Measurements from ENCODE around the gene PVR.
"Not testable (repeated sequence)": the region's sequence is repeated elsewhere in the genome, so short reads cannot be mapped to it uniquely, and the experiment has no call there.

The PVR gene

DNA sequence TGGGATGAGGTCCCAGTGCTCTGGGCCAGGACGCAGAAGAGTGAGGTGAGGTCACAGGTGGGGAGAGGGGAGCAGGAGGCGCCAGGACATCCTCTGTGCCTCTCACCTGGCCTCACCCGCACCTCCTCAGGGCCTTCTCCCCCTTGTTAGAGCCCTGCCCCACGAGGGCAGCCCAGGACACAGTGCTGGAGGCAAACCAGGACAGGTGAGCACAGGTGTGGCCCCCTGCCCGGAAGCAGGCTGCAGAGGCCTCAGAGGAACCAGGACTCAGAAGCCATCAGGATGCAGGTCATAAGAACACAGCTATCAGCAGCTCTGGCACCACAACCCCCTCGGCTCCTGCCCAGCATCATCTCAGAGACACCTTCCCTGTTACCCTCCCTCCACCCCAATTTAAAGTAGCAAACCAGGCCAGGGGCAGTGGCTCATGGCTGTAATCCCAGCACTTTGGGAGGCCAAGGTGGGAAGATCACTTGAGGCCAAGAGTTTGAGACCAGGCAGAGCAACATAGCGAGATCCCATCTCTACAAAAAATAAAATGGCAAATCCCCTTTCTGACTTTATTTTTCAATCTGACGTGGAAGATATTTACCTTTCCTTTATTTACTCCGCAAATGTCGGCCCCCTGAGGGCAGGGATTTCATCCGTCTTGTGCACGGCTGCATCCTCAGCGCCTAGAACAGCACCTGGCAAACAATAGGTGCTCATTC lies 54.9 kb downstream of the PVR start, which contains the start of gene CEACAM16:
CEACAM16 (plus strand) TSS at position 660 of the 710 bp plus-strand sequence. CDS start 2,306 bp downstream, outside the sequence.
- DNase-seq (ENCODE audit: low spot score) = no peak

DNA sequence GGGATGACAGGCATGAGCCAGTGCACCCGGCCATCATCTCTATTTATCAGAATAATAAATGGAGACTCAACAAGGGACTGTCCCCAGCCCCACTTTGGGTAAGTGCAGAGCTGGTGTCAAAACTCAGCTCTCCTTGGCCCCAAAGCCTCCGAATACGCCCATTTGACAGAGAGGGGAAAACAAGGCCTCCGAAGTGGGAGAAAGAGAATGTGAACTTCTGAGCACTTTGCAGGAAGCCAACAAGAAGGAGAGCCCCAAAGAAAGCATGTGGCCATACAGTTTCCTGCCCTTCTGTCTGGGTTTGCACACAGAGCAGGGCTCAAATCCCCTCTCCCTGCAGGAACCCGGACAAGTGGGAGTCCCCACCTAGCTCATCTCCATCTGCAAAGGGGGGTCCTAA lies 56.8 kb downstream of the PVR start:
- no peak for DNase-seq (ENCODE audit: low spot score)

DNA sequence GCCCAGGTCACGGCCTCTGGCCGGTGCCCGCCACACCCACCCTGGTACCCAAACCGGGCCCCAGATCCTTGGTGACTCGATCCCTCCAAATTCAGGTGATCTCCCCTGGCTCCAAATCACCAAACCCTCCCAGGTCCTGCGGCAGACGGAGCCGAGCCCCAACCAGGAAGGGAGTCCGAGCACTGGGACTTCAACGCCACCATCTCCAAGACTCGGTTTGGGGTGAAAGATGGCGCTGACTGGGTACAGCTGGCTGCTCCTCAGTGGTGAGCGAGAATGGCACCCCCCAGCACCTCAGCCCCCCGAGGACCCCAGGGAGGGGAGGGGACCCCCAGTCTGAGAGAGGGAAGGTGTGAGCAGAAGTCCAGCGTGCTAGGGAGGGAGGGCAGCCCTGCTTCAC lies 57.5 kb downstream of the PVR start:
- no peak for DNase-seq (ENCODE audit: low spot score)

DNA sequence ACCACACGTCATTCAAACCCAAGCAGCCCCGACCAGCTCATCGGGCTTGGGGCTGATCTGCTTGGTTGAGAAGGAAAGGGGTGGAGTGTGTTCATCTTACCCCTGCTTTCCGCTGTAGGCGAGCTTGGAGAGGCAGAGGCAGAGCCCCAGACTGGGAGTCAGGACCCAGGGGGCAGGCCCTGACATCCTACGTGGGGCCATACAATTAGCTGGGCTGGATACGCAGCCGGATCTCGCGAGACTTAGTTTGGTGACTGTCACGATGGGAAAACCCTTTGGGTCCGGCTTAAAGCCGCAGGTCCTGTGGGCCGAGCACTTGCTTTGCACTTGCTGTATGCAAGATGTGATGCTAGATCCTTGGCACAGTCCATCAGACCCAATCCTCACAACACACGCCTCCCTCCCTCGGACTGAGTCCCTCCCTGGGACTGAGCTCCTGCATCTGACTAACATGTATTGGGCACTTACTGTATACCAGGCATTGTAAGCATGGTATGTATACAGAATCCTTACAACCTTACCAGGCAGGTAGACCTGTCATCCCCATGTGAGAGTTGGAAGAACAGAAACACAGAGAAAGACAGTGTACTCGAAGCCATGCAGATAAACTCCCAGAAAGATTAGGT lies 59.0 kb downstream of the PVR start:
- no peak for DNase-seq (ENCODE audit: low spot score)

DNA sequence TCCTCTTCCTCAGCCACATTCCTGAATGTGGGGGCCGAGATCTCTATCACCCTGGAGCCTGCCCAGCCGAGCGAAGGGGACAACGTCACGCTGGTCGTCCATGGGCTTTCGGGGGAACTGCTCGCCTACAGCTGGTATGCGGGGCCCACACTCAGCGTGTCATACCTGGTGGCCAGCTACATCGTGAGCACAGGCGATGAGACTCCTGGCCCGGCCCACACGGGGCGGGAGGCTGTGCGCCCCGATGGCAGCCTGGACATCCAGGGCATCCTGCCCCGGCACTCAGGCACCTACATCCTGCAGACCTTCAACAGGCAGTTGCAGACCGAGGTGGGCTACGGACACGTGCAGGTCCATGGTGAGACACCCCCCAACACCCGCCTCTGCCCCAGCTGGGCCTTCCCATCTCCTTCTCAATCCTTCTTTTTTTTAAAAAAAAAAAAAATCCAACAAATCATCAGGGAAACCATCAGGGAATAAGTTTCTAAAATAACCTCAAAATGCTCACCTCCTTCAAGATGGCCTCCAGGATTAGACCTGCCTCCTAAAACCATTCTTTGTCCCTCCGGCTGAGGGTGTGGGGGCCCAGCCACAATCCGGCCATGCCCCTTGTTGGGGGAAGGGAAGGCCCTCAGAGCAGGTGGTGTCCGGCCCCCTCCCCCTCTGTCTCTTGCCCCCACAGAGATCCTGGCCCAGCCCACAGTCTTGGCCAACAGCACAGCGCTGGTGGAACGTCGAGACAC lies 59.8 kb downstream of the PVR start:
- no peak for DNase-seq (ENCODE audit: low spot score)

DNA sequence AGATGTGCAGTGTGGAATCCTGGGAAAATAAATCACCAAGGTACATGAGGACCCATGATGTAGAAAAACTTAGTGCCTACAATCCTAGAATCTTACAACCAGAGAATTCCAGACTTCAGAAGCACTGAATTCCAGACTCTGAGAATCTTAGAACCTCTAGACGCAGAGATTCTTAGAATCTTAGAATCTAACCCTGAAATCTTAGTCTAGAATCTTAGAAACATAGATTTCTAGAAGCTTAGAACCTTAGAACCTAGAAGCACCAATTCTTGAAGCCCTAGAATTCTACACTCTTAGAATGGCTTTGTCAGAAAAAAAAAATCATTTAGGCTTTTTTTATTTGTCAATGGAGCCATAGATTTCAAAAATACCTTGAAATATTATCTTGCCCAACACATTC lies 61.3 kb downstream of the PVR start:
- no peak for DNase-seq (ENCODE audit: low spot score)

DNA sequence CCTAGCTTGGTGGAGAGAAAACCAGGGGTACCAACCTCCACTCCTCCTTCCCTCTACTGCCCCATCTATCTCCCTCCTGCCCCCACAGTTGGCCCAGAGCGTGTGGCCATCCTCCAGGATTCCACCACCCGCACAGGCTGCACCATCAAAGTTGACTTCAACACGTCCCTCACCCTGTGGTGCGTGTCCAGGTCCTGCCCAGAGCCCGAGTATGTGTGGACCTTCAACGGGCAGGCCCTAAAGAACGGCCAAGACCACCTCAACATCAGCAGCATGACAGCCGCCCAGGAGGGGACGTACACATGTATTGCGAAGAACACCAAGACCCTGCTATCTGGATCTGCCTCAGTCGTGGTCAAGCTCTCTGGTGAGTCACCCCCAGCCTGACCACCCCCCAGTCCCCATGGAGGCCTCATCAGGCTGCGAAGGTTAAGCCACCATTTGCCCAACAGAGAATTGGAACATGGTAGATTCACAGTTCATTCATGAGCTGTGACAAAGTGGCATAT lies 61.8 kb downstream of the PVR start:
- DNase-seq (ENCODE audit: low spot score) = no peak

DNA sequence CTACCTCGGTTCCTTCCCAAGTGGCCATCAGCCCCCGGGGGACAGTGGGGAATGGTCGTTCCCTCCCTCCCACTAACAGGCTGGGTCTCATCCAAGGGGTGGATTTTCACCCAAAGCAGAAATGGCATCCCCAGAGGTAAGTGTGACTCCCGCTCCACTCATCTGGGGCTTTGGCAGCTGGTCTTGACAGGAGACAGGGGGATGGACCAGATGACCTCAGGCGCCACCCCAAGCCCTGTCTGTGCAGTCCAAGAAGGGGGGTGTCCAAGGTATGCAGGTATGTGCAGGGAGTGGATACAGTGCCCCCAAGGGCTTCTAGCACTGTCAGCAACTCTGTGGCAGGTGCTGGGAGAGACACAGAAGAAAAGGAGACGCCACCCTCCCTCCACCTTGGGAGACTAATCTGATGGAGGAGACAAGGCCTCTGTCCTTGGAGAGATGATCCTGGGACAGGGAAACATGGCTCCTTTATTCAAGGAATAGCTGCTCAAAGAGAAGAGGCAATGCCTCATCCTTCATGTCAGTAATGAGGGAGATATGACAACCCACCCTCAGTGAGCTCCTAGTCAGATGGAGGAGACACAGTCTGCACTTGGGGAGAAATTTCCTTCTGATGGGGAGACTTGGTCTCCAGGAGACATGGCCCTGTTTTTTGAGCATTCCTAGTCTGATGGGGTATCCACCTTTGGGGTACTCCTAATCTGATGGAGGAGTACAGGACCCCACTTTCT lies 63.0 kb downstream of the PVR start:
- DNase-seq (ENCODE audit: low spot score) = no peak

DNA sequence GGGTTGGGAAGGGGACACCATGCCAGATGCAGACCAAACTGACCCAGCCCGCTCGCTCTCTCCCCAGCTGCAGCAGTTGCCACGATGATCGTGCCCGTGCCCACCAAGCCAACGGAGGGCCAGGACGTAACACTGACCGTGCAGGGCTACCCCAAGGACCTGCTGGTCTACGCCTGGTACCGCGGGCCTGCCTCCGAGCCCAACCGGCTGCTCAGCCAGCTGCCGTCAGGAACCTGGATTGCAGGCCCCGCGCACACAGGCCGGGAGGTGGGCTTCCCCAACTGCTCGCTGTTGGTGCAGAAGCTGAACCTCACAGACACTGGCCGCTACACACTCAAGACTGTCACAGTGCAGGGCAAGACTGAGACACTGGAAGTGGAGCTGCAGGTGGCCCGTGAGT lies 64.1 kb downstream of the PVR start:
- DNase-seq (ENCODE audit: low spot score) = no peak

DNA sequence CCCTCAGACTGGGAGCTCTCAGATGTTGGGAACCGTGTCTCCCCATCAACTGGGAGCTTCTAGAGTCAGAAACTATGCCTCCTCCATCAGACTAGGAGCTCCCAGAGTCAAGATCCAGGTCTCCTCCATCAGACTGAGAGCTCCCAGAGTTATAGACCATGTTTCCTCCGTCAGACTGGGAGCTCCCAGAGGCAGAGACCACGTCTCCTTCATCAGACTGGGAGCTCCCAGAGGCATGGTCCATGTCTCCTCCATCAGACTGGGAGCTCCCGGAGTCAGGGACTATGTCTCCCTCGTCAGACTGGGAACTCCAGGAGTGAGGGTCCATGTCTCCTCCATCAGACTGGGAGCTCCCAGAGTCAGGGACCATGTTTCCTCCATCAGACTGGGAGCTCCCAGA lies 65.2 kb downstream of the PVR start:
- no peak for DNase-seq (ENCODE audit: low spot score)

DNA sequence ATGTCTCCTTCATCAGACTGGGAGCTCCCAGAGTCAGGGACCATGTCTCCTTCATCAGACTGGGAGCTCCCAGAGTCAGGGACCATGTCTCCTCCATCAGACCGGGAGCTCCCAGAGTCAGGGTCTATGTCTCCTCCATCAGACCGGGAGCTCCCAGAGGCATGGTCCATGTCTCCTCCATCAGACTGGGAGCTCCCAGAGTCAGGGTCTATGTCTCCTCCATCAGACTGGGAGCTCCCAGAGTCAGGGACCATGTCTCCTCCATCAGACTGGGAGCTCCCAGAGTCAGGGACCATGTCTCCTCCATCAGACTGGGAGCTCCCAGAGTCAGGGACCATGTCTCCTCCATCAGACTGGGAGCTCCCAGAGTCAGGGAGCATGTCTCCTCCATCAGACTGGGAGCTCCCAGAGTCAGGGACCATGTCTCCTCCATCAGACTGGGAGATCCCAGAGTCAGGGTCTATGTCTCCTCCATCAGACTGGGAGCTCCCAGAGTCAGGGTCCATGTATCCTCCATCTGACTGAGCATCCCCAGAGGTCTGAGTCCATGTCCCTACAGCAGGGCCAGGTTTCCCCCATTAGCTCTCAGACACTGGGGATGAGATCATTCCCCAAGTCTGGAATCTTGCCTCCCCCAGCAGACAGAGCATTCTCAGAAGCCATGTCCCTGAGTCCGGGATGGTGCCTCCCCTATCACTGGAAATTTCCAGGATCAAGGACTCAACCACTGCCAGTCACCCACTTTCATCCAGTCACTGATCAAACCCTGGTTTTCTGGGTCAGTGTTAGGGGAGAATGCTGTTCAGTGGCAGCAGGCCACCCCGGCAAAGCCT lies 65.9 kb downstream of the PVR start:
- DNase-seq (ENCODE audit: low spot score) = not testable (repeated sequence)

DNA sequence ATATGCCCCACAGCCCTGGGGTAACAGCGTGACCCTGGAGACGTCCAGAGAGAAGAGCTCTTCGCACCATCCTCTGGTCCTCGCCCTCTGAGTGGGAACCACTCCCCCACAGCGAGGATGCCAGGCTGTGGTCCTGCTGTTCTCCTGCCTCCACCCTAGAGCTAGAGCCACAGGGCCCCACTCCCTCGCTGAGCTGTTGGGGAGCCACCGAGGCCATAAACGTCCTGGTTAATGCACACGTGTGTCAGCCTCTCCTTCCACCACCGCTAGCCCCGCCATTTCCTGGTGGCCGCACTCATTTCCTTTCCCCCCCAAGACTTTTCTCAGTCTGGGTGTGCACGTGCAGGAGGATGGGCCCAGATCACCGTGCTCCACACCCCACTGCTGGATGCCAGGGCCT lies 66.8 kb downstream of the PVR start:
- no peak for DNase-seq (ENCODE audit: low spot score)

DNA sequence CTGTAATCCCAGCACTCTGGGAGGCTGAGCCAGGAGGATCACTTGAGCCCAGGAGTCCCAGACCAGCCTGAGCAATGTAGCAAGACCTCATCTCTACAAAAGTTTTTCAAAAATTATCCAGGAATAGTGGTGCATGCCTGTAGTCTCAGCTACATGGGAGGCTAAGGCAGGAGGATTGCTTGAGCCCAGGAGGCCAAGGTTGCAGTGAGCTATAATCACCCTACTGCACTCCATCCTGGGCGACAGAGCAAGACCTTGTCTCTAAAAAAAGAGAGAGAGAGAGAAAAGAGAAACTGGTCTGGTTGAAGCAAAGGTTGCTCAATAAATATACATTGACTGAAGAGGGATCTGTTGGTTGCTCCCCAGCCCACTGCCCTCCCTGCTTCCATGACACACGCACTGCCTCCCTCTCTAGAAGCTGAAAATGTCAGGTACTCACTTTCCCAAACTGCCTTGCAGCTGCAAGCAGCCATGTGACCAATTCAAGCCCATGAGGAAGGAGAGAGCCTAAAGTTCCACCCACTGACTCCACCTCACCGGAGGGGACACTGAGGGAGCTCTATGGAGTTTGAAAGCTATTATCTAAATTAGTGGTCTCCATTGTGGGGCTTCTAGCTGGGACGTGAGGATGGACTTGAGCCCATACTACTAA lies 69.3 kb downstream of the PVR start:
- DNase-seq (ENCODE audit: low spot score) = no peak
